Fibroblast of lung (primary cell): ENCODE results near the gene RET. TPM values are rescaled to one million over a fixed set of nuclear protein-coding genes. Genes with fewer than 3 reads are reported as not detected.
"Not testable (repeated sequence)": the region's sequence is repeated elsewhere in the genome, so short reads cannot be mapped to it uniquely, and the experiment has no call there.

Source experiments
- DNase-seq, 2 donors: peaks; one replicate each; pipeline versions ENCODE4 v3.0.0 to v3.0.0-alpha.2; 2010; ENCODE audit warnings: low read depth in 2 of 2
- H2AFZ ChIP-seq: 2 replicates; pipeline ENCODE4 v1.5.1; 2012; ENCODE audit warnings: low read length, control low read depth, inconsistent platforms
- H3K27ac ChIP-seq: 2 replicates; pipeline ENCODE4 v1.5.1; 2011; ENCODE audit warnings: low read length, control low read depth; ENCODE audit not compliant: insufficient read depth
- H3K27me3 ChIP-seq: 2 replicates; pipeline ENCODE4 v1.5.1; 2011; ENCODE audit warnings: mild to moderate bottlenecking, low read length; ENCODE audit not compliant: control insufficient read depth, insufficient read depth
- H3K36me3 ChIP-seq: 2 replicates; pipeline ENCODE4 v1.5.1; 2011; ENCODE audit warnings: low read length; ENCODE audit not compliant: control insufficient read depth, insufficient read depth
- H3K4me1 ChIP-seq: 2 replicates; pipeline ENCODE4 v1.5.1; 2011; ENCODE audit warnings: low read length; ENCODE audit not compliant: control insufficient read depth, insufficient read depth; ENCODE audit errors: extremely low read depth
- H3K4me2 ChIP-seq: 2 replicates; pipeline ENCODE4 v1.5.1; 2011; ENCODE audit warnings: low read length, control low read depth; ENCODE audit not compliant: insufficient read depth; ENCODE audit errors: extremely low read depth
- H3K4me3 ChIP-seq, 4 experiments: fragments of 200-600 bp in 1 of 4; sonication (generic) in 1 of 4; replicated peaks in 1 of 4; 2 replicates each; pipeline ENCODE4 v1.5.1; 2011 to 2016; ENCODE audit warnings: low read length in 4 of 4, low read depth in 3 of 4, mild to moderate bottlenecking in 3 of 4, control low read depth in 2 of 4, inconsistent platforms in 1 of 4, mixed read lengths in 1 of 4; ENCODE audit not compliant: insufficient read depth in 1 of 4; ENCODE audit errors: control extremely low read depth in 1 of 4
- H3K79me2 ChIP-seq: 2 replicates; pipeline ENCODE4 v1.5.1; 2012; ENCODE audit warnings: mild to moderate bottlenecking, low read length, inconsistent platforms; ENCODE audit not compliant: control insufficient read depth, insufficient read depth
- H3K9ac ChIP-seq: 2 replicates; pipeline ENCODE4 v1.5.1; 2011; ENCODE audit warnings: mild to moderate bottlenecking, low read length, control low read depth; ENCODE audit not compliant: insufficient read depth
- H3K9me3 ChIP-seq: 2 replicates; pipeline ENCODE4 v1.5.1; 2012; ENCODE audit warnings: low read depth, low read length; ENCODE audit not compliant: control insufficient read depth, insufficient read depth
- H4K20me1 ChIP-seq: 2 replicates; pipeline ENCODE4 v1.5.1; 2011; ENCODE audit warnings: low read length; ENCODE audit not compliant: control insufficient read depth, insufficient read depth; ENCODE audit errors: extremely low read depth
- EZH2 ChIP-seq: IDR thresholded peaks from 2 replicates; pipeline ENCODE4 v1.5.1; 2012; ENCODE audit warnings: low read length, control low read depth, mild to moderate bottlenecking; ENCODE audit errors: missing control alignments
- polyA plus RNA-seq, 2 donors: library from polyadenylated mRNA; depleted of rRNA in 1 of 2; stranded (reverse) in 1 of 2; unstranded in 1 of 2; fragments of >200 nt; gene quantifications; 2 replicates each; pipeline ENCODE4 v1.2.1, GENCODE V29; 2011 to 2012; ENCODE audit warnings: missing spikeins in 1 of 2
- total RNA-seq: library from RNA; depleted of rRNA; stranded (reverse); fragments of >200 nt; gene quantifications from 2 replicates; pipeline ENCODE4 v1.2.1, GENCODE V29; 2014
- TF ChIP-seq, protein P1 (sequence below), 2 donors: IDR thresholded peaks in 1 of 2; conservative IDR thresholded peaks in 1 of 2; 1 replicate in 1 of 2; 2 replicates in 1 of 2; pipeline ENCODE4 v1.5.1; 2011 to 2012; ENCODE audit warnings: low read length in 2 of 2, control low read depth in 1 of 2, inconsistent platforms in 1 of 2, low read depth in 1 of 2, mild to moderate bottlenecking in 1 of 2

The RET gene
- total and polyA plus RNA-seq, 2 donors (not counting 1 experiment from before 2014, with no cell fraction given) = 0.08 to 0.83 TPM

DNA sequence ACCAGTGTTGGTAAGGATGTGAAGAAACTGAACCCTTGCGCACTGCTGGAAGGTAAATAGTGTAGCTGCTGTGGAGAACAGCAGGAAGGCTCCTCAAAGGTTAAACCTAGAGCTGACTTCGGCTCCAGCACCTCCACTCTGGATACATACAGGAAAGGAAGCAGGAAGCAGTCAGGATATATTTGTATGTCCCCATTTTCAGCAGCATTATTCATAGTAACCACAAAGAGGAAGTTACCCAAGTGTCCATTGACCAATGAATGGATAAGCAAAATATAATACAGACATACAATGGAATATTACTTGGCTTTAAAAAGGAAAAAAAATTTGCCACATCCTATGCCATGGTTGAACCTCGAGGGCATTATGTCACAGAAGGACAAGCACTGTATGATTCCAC is 15.0 kb downstream of the RET start:
- DNase-seq = no peak
- no peak for TF ChIP-seq EZH2
- TF ChIP-seq, protein P1, sequence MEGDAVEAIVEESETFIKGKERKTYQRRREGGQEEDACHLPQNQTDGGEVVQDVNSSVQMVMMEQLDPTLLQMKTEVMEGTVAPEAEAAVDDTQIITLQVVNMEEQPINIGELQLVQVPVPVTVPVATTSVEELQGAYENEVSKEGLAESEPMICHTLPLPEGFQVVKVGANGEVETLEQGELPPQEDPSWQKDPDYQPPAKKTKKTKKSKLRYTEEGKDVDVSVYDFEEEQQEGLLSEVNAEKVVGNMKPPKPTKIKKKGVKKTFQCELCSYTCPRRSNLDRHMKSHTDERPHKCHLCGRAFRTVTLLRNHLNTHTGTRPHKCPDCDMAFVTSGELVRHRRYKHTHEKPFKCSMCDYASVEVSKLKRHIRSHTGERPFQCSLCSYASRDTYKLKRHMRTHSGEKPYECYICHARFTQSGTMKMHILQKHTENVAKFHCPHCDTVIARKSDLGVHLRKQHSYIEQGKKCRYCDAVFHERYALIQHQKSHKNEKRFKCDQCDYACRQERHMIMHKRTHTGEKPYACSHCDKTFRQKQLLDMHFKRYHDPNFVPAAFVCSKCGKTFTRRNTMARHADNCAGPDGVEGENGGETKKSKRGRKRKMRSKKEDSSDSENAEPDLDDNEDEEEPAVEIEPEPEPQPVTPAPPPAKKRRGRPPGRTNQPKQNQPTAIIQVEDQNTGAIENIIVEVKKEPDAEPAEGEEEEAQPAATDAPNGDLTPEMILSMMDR (conservative IDR thresholded peaks at IDR 0.05 in 1 of 2, IDR thresholded peaks at IDR 0.05 in 1 of 2; ENCODE audit: low read depth in 1 of 2, low read length in 2 of 2) = no peak
- no peaks in the 10 kb centered on the region for H3K9me3 ChIP-seq
- no peaks in the 10 kb centered on the region for H3K4me1 ChIP-seq
- H3K36me3 ChIP-seq = no peaks in the 10 kb centered on the region
- no peaks in the 10 kb centered on the region for H3K79me2 ChIP-seq
- no peak overlapping the region for H2AFZ ChIP-seq
- no peak overlapping the region for H3K27ac ChIP-seq
- H3K9ac ChIP-seq = no peak overlapping the region
- H3K27me3 ChIP-seq = no peaks in the 10 kb centered on the region
- no peak overlapping the region for H3K4me3 ChIP-seq
- no peak overlapping the region for H3K4me2 ChIP-seq
- no peaks in the 10 kb centered on the region for H4K20me1 ChIP-seq

DNA sequence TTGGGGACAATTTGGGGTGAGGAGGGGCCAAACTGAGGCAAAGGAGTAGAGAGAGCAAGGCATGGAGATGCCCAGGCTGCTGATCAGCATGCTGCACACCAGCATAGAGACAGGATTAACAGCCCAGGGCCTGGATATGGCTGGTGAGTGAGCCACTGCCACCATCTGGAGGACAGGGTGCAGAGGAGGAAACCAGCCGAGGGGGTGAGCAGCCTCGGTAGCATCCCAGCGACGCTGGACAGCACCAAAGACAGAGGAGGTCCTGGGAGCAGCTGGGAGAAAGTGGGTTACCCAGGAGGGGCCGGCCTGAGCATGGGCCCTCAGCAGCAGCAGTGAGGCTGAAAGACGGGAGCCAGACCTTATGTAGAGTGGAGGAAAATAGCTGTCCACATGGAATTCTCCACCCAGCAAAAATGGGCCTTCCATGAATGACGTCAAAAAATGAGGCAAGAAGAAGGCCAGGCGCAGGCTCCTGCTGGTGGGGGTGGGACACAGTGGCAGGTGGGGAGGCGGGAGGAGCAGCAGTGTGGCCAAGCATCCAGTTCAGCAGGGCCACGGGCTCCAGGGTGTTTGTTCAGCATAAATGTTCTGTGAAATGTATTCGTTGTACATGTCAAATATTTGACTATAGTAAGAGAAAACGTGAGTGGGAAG is 16.7 kb downstream of the RET start:
- H3K4me2 ChIP-seq = no peak overlapping the region
- H2AFZ ChIP-seq = no peak overlapping the region
- TF ChIP-seq, protein P1 (conservative IDR thresholded peaks at IDR 0.05 in 1 of 2, IDR thresholded peaks at IDR 0.05 in 1 of 2; ENCODE audit: low read depth in 1 of 2, low read length in 2 of 2) = no peak
- TF ChIP-seq EZH2 = no peak
- no peak overlapping the region for H3K4me3 ChIP-seq
- no peaks in the 10 kb centered on the region for H3K36me3 ChIP-seq
- H4K20me1 ChIP-seq = no peaks in the 10 kb centered on the region
- H3K9me3 ChIP-seq = no peaks in the 10 kb centered on the region
- no peaks in the 10 kb centered on the region for H3K4me1 ChIP-seq
- no peak for DNase-seq
- H3K9ac ChIP-seq = no peak overlapping the region
- no peak overlapping the region for H3K27ac ChIP-seq
- no peaks in the 10 kb centered on the region for H3K27me3 ChIP-seq
- no peaks in the 10 kb centered on the region for H3K79me2 ChIP-seq

DNA sequence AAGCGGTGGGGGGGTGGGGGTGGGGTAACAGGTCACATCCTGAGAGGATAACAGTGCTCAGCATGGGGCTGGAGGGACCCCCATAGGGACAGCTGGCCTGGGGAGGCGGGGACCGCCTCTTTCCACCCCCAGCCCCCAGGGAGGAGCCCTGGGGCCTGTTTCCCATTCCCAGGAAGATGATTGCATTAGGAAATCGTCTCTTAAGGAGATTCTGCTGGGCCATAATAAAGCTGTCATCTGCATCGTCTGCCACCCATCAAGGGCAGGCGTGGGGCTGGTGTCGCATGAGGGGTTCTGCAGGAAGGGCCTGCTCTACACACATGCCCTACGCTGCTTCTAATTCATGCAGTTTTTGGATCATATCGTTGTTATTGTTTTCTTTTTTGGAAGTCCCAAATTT is 17.2 kb downstream of the RET start:
- DNase-seq = no peak
- Histone ChIP-seq H3K79me2 (no peaks in the 10 kb centered on the region), H2AFZ (no peak overlapping the region), H3K27me3 (no peaks in the 10 kb centered on the region), H3K4me3 (no peak overlapping the region), H3K27ac (no peak overlapping the region), H3K9ac (no peak overlapping the region), H3K4me2 (no peak overlapping the region), H4K20me1 (no peaks in the 10 kb centered on the region), H3K9me3 (no peaks in the 10 kb centered on the region), H3K36me3 (no peaks in the 10 kb centered on the region), H3K4me1 (no peaks in the 10 kb centered on the region)
- TF ChIP-seq EZH2 = no peak
- TF ChIP-seq, protein P1 (conservative IDR thresholded peaks at IDR 0.05 in 1 of 2, IDR thresholded peaks at IDR 0.05 in 1 of 2; ENCODE audit: low read depth in 1 of 2, low read length in 2 of 2) = no peak

DNA sequence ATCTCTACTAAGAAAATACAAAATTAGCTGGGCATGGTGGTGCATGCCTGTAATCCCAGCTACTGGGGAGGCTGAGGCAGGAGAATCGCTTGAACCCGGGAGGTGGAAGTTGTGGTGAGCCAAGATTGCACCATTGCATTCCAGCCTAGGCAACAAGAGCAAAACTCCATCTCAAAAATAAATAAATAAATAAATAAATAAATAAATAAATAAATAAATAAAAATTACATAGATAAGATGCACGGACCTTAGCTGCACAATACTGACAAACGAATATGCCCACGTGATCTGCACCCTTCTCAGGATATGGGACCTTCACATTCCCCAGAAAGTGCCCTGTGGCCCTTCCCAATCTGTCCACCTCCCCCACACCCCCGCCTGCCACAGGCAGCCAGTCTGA is 22.5 kb downstream of the RET start:
- H2AFZ ChIP-seq, H3K9ac ChIP-seq, H3K79me2 ChIP-seq, H3K36me3 ChIP-seq, H4K20me1 ChIP-seq, DNase-seq, H3K27ac ChIP-seq, H3K4me3 ChIP-seq, H3K9me3 ChIP-seq, H3K27me3 ChIP-seq, H3K4me2 ChIP-seq, H3K4me1 ChIP-seq: not testable (repeated sequence)
